Activated B cell treated with CpG ODN at 0.5 μM for 24 hours (primary cell): ENCODE results near the gene TSR1. TPM values are rescaled to one million over a fixed set of nuclear protein-coding genes. Genes with fewer than 3 reads are reported as not detected.

Experiments
- ATAC-seq: fragments of 200-7000 bp; cut with Tn5 transposase; one replicate; pipeline ENCODE4 v1.10.0; 2021; ENCODE audit warnings: low read depth, mild to moderate bottlenecking, moderate library complexity
- CTCF ChIA-PET: fragments of 350-600 bp; sonication (Branson Sonifier 250); formaldehyde crosslinking; loops from one replicate; lab custom pipeline; 2021; ENCODE audit warnings: antibody characterized with exemption; lab: Charles Lee
- POLR2A ChIA-PET: fragments of 350-600 bp; sonication (Branson Sonifier 250); formaldehyde crosslinking; loops from one replicate; lab custom pipeline; 2021; ENCODE audit warnings: antibody characterized with exemption; lab: Charles Lee
- DNase-seq: peaks from one replicate; pipeline ENCODE4 v3.0.0; 2022
- H3K27ac Mint-ChIP-seq: one replicate; pipeline ENCODE4 v1.8.0; 2020; ENCODE audit warnings: mixed read lengths
- H3K27me3 Mint-ChIP-seq: one replicate; pipeline ENCODE4 v1.8.0; 2021; ENCODE audit warnings: mixed read lengths
- H3K36me3 Mint-ChIP-seq: one replicate; pipeline ENCODE4 v1.8.0; 2021; ENCODE audit warnings: low read depth, mixed read lengths
- H3K4me1 Mint-ChIP-seq: one replicate; pipeline ENCODE4 v1.8.0; 2021; ENCODE audit warnings: mixed read lengths
- H3K4me3 Mint-ChIP-seq: one replicate; pipeline ENCODE4 v1.8.0; 2020; ENCODE audit warnings: mild to moderate bottlenecking, mixed read lengths
- H3K9me3 Mint-ChIP-seq: one replicate; pipeline ENCODE4 v1.8.0; 2020; ENCODE audit warnings: mixed read lengths
- CTCF ChIP-seq: fragments of 200-600 bp; IDR thresholded peaks from one replicate; pipeline ENCODE4 v1.8.0; 2022; ENCODE audit warnings: antibody characterized with exemption, mild to moderate bottlenecking
- intact Hi-C: fragments of 100-400 bp; cut with micrococcal nuclease; formaldehyde crosslinking; loops from one replicate; pipeline ENCODE4 v1.15.1; 2024
- total RNA-seq: library from RNA; stranded (reverse); gene quantifications from 2 replicates; pipeline ENCODE4 v1.2.3, GENCODE V29; 2022

Gene TSR1
- total RNA-seq, 1 donor from 2014 or later = 48.5 TPM

- no peak for DNase-seq
- TF ChIP-seq CTCF = no peak
- H3K36me3 Mint-ChIP-seq = peaks cover 39% of the 10 kb centered on the region
- no peak overlapping the region for H3K27ac Mint-ChIP-seq
- intact Hi-C loops = no loop called here
- H3K4me1 Mint-ChIP-seq = no peaks in the 10 kb centered on the region
- no peak overlapping the region for H3K4me3 Mint-ChIP-seq
- no peaks in the 10 kb centered on the region for H3K9me3 Mint-ChIP-seq
- ATAC-seq = no peak
- ChIA-PET POLR2A (no interaction called here), CTCF (no interaction called here)
- no peaks in the 10 kb centered on the region for H3K27me3 Mint-ChIP-seq
These were observed 28.9 kb upstream of the TSR1 start for GRCh38 chr17:2365132-2365531.

- intact Hi-C loops = no loop called here
- no peak for TF ChIP-seq CTCF
- Mint-ChIP-seq H3K9me3 (no peaks in the 10 kb centered on the region), H3K36me3 (peaks cover 39% of the 10 kb centered on the region), H3K4me1 (no peaks in the 10 kb centered on the region), H3K4me3 (no peak overlapping the region), H3K27me3 (no peaks in the 10 kb centered on the region), H3K27ac (no peak overlapping the region)
- CTCF ChIA-PET = no interaction called here
- ATAC-seq = no peak
- POLR2A ChIA-PET = no interaction called here
- no peak for DNase-seq
These were observed 28.5 kb upstream of the TSR1 start for GRCh38 chr17:2364763-2365116.

GRCh38 chr17:2363851-2364762 lies 27.9 kb upstream of the TSR1 start:
- CTCF ChIA-PET = no interaction called here
- Mint-ChIP-seq H3K27me3 (no peaks in the 10 kb centered on the region), H3K27ac (no peak overlapping the region), H3K9me3 (no peaks in the 10 kb centered on the region), H3K4me3 (no peak overlapping the region), H3K4me1 (no peaks in the 10 kb centered on the region), H3K36me3 (peaks cover 39% of the 10 kb centered on the region)
- intact Hi-C loops = no loop called here
- ATAC-seq (no peak), DNase-seq (no peak)
- TF ChIP-seq CTCF = no peak
- POLR2A ChIA-PET = no interaction called here

- peaks cover 39% of the 10 kb centered on the region for H3K36me3 Mint-ChIP-seq
- ChIA-PET CTCF (no interaction called here), POLR2A (no interaction called here)
- no peak for TF ChIP-seq CTCF
- no peak overlapping the region for H3K4me3 Mint-ChIP-seq
- no peak overlapping the region for H3K27ac Mint-ChIP-seq
- H3K4me1 Mint-ChIP-seq = no peaks in the 10 kb centered on the region
- DNase-seq (no peak), ATAC-seq (no peak)
- H3K27me3 Mint-ChIP-seq = no peaks in the 10 kb centered on the region
- intact Hi-C loops = no loop called here
- no peaks in the 10 kb centered on the region for H3K9me3 Mint-ChIP-seq
These were observed 27.1 kb upstream of the TSR1 start for GRCh38 chr17:2363318-2363717.

GRCh38 chr17:2362881-2363280 lies 26.6 kb upstream of the TSR1 start:
- Mint-ChIP-seq H3K4me3 (no peak overlapping the region), H3K36me3 (peaks cover 39% of the 10 kb centered on the region), H3K27ac (no peak overlapping the region), H3K4me1 (no peaks in the 10 kb centered on the region), H3K27me3 (no peaks in the 10 kb centered on the region), H3K9me3 (no peaks in the 10 kb centered on the region)
- ChIA-PET CTCF (no interaction called here), POLR2A (no interaction called here)
- DNase-seq (no peak), ATAC-seq (no peak)
- intact Hi-C loops = no loop called here
- TF ChIP-seq CTCF = no peak
